IMR-90 (cell line): ENCODE results near the gene ARPC5L.

Experiments used
- BHLHE40 ChIP-seq: fragments of 150-350 bp; IDR thresholded peaks from 2 replicates; pipeline ENCODE4 v1.6.1; 2016; ENCODE audit warnings: mild to moderate bottlenecking, low read depth, low read length
- CEBPB ChIP-seq: IDR thresholded peaks from 2 replicates; pipeline ENCODE4 v1.6.1; 2012; ENCODE audit warnings: low read depth, low read length, improper control_type of control experiment
- CHD1 ChIP-seq: IDR thresholded peaks from 2 replicates; pipeline ENCODE4 v1.6.1; 2012; ENCODE audit warnings: low read depth, low read length, improper control_type of control experiment
- MAFK ChIP-seq: IDR thresholded peaks from 2 replicates; pipeline ENCODE4 v1.6.1; 2012; ENCODE audit warnings: low read depth, low read length, improper control_type of control experiment
- MXI1 ChIP-seq: IDR thresholded peaks from 2 replicates; pipeline ENCODE4 v1.6.1; 2012; ENCODE audit warnings: low read depth, mild to moderate bottlenecking, low read length, moderate library complexity, borderline replicate concordance
- POLR2A ChIP-seq: IDR thresholded peaks from 2 replicates; pipeline ENCODE4 v1.6.1; 2012; ENCODE audit warnings: mild to moderate bottlenecking, low read depth, low read length
- RAD21 ChIP-seq: IDR thresholded peaks from 2 replicates; pipeline ENCODE4 v1.6.1; 2012; ENCODE audit warnings: low read length, improper control_type of control experiment
- RCOR1 ChIP-seq: IDR thresholded peaks from 2 replicates; pipeline ENCODE4 v1.6.1; 2012; ENCODE audit warnings: mild to moderate bottlenecking, low read length, improper control_type of control experiment; ENCODE audit not compliant: insufficient replicate concordance
- RFX5 ChIP-seq: IDR thresholded peaks from 2 replicates; pipeline ENCODE4 v1.8.0; 2012; ENCODE audit warnings: low read depth, mild to moderate bottlenecking, low read length, moderate library complexity
- SMC3 ChIP-seq: fragments of 150-350 bp; IDR thresholded peaks from 2 replicates; pipeline ENCODE4 v1.6.1; 2016; ENCODE audit warnings: low read depth, mild to moderate bottlenecking, antibody characterized with exemption, low read length, moderate library complexity
- TF ChIP-seq, protein P1 (sequence below): conservative IDR thresholded peaks from 2 replicates; pipeline ENCODE4 v1.5.1; 2012; ENCODE audit warnings: mild to moderate bottlenecking, low read depth, low read length, improper control_type of control experiment
- TF ChIP-seq, protein P2 (sequence below): fragments of 150-350 bp; IDR thresholded peaks from 2 replicates; pipeline ENCODE4 v1.6.1; 2016; ENCODE audit warnings: low read depth, mild to moderate bottlenecking, low read length, moderate library complexity, borderline replicate concordance
- TF ChIP-seq, protein P3 (sequence below): fragments of 150-350 bp; IDR thresholded peaks from 2 replicates; pipeline ENCODE4 v1.6.1; 2017; ENCODE audit warnings: mild to moderate bottlenecking, antibody characterized with exemption, low read length, low read depth

DNA sequence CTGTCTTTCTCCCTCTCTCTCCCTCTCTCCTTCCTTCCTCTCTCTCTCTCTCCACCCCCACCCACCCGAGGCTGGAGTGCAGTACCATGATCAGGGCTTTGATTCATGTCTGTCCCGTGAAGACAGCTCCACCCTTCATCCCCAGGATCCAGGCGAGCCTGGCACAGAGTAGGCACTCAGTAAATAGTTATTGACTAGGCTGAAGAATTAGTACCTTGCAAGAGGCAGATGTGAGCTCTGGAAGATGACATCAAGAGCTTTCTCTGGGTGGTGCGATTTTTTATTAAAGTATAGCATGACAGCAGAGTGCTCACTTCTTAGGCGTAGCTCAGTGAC is 32.6 kb upstream of the ARPC5L start:
- TF ChIP-seq, protein P1, sequence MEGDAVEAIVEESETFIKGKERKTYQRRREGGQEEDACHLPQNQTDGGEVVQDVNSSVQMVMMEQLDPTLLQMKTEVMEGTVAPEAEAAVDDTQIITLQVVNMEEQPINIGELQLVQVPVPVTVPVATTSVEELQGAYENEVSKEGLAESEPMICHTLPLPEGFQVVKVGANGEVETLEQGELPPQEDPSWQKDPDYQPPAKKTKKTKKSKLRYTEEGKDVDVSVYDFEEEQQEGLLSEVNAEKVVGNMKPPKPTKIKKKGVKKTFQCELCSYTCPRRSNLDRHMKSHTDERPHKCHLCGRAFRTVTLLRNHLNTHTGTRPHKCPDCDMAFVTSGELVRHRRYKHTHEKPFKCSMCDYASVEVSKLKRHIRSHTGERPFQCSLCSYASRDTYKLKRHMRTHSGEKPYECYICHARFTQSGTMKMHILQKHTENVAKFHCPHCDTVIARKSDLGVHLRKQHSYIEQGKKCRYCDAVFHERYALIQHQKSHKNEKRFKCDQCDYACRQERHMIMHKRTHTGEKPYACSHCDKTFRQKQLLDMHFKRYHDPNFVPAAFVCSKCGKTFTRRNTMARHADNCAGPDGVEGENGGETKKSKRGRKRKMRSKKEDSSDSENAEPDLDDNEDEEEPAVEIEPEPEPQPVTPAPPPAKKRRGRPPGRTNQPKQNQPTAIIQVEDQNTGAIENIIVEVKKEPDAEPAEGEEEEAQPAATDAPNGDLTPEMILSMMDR, result no peak
- no peak for TF ChIP-seq POLR2A
- TF ChIP-seq CEBPB, result no peak
- no peak for TF ChIP-seq RFX5
- TF ChIP-seq RCOR1, result no peak
- no peak for TF ChIP-seq MXI1
- TF ChIP-seq MAFK, result no peak
- no peak for TF ChIP-seq CHD1
- TF ChIP-seq, protein P2, sequence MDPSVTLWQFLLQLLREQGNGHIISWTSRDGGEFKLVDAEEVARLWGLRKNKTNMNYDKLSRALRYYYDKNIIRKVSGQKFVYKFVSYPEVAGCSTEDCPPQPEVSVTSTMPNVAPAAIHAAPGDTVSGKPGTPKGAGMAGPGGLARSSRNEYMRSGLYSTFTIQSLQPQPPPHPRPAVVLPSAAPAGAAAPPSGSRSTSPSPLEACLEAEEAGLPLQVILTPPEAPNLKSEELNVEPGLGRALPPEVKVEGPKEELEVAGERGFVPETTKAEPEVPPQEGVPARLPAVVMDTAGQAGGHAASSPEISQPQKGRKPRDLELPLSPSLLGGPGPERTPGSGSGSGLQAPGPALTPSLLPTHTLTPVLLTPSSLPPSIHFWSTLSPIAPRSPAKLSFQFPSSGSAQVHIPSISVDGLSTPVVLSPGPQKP, result no peak
- TF ChIP-seq RAD21, result no peak
- TF ChIP-seq, protein P3, sequence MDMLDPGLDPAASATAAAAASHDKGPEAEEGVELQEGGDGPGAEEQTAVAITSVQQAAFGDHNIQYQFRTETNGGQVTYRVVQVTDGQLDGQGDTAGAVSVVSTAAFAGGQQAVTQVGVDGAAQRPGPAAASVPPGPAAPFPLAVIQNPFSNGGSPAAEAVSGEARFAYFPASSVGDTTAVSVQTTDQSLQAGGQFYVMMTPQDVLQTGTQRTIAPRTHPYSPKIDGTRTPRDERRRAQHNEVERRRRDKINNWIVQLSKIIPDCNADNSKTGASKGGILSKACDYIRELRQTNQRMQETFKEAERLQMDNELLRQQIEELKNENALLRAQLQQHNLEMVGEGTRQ, result no peak
- no peak for TF ChIP-seq SMC3
- TF ChIP-seq BHLHE40, result no peak
